A549 treated with CpdA at 1 μM for 4 hours (cell line): ENCODE measurements around the gene TMA7B. TPM values are rescaled to one million over a fixed set of nuclear protein-coding genes. Genes with fewer than 3 reads are reported as not detected.

Experiments used
- total RNA-seq: library from RNA; stranded (reverse); fragments of 200-300 nt; extraction: Qiagen RNA extraction; gene quantifications from 5 replicates; pipeline ENCODE4 v1.2.3, GENCODE V29; 2022; ENCODE audit warnings: low read depth

The TMA7B gene
- total RNA-seq = not detected in 5 replicates

DNA sequence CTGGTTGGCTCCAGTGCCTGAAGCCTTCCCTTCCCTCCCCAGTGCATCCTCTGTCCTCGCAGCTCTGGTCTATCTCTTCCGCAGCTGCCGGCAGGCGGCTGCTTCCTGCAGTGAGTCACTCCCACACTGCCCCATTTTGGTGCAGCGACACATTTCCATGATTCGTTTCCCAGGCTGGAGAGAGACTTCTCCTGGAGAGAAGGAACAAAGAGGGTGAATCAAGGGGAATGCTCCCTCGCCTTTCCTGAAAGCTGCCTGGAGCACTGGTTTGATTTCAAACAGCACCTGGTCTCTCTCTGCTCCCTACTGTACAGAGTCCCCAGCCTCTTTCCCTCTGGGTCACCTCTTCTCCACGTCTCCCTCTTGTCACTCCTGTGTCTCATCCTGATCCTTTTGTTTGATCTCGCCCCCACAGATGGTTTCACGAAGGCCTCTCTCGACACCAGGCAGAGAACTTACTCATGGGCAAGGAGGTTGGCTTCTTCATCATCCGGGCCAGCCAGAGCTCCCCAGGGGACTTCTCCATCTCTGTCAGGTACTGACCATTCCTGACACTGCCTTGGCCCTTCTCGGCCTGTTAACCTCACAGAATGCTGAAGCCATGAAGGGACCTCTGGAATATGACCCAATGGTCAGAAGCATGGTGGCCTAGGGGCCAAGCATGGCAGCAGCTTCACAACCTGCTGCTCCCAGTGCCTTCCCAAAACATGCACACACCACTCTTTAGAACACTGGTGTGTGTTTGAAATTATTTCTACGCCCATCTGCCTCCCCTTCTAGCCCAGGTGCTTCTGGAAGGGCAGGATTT is at the start of gene TMA7B:
TMA7B (plus strand) TSS at position 758 of the 808 bp plus-strand sequence. CDS start 3,978 bp downstream, outside the sequence.

DNA sequence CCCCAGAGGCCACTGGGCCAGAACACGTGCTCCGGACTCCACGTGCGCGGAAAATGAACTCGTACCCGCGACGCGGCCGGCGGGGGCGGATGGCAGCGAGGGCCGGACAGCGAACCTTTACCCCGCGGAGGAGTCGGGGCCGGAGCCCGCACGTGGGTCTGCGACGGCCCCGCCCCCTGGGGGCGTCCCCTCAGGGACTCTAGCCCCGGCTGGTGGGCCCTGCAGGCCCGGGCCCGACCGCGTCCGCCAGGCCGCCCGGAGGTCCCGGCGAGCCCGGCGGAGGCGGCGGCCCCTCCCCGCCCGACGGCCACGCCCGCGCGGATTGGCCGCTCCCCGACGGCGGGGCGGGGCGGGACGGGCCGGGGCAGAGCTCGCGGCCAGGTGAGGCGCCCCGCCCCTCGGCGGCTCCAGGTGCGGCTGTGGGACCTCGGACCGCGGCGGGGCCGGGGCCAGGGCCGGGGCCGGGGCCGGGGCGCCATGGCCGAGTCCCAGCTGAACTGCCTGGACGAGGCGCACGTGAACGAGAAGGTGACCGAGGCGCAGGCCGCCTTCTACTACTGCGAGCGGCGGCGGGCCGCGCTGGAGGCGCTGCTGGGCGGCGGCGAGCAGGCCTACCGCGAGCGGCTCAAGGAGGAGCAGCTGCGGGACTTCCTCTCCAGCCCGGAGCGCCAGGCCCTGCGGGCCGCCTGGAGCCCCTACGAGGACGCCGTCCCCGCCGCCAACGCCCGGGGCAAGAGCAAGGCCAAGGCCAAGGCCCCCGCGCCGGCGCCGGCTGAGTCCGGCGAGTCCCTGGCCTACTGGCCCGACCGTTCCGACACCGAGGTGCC is 34.6 kb downstream of the TMA7B start, which contains the start of gene FAM83F:
FAM83F (plus strand) TSS at position 389 of the 827 bp plus-strand sequence; CDS start at position 478, 89 bp downstream.

Other genes starting within 250 kb of the TMA7B start
- not detected in 5 replicates for gene ENTHD1, start 66.6 kb upstream of the TMA7B start, total RNA-seq
- gene GRAP2, start 59.3 kb upstream of the TMA7B start, total RNA-seq = not detected in 5 replicates
- gene FAM83F, start 34.6 kb downstream of the TMA7B start, total RNA-seq = not detected in 5 replicates
- 3.6 to 4.7 TPM (median 4.3 TPM) in 5 replicates for gene TNRC6B, start 217.5 kb downstream of the TMA7B start, total RNA-seq